T-helper 1 cell (primary cell): ENCODE results near the gene NFKB2.

Source experiments
- DNase-seq, 5 donors: peaks; one replicate each; pipeline ENCODE4 v3.0.0-alpha.2; 2012 to 2020

The NFKB2 gene

DNA sequence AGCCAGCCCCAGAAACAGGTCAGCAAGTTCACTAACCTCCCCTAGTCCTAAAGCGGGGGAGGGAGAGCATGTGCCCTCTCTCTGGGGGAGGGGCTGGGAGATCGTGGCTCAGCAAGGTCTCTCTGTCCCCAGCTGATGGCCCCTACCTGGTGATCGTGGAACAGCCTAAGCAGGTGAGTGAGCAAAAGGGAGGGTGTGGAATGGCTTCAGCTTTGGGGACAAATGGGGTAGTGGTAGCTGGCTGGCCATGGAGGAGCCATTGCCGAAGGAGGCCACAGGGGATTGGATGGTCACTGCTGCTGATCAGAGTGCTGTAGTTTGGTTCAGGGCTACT is 779 bp downstream of the NFKB2 start:
- DNase-seq: no peak

DNA sequence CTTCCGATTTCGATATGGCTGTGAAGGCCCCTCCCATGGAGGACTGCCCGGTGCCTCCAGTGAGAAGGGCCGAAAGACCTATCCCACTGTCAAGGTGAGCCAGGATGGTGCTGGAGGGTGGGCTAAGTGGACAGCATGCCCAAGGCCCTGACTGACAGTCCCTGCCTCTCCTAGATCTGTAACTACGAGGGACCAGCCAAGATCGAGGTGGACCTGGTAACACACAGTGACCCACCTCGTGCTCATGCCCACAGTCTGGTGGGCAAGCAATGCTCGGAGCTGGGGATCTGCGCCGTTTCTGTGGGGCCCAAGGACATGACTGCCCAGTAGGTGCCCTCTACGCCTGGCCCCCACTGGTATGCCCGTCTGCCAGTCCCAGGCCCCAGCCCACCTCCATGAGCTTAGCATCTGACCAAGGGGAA is 1.2 kb downstream of the NFKB2 start:
- DNase-seq: no peak

DNA sequence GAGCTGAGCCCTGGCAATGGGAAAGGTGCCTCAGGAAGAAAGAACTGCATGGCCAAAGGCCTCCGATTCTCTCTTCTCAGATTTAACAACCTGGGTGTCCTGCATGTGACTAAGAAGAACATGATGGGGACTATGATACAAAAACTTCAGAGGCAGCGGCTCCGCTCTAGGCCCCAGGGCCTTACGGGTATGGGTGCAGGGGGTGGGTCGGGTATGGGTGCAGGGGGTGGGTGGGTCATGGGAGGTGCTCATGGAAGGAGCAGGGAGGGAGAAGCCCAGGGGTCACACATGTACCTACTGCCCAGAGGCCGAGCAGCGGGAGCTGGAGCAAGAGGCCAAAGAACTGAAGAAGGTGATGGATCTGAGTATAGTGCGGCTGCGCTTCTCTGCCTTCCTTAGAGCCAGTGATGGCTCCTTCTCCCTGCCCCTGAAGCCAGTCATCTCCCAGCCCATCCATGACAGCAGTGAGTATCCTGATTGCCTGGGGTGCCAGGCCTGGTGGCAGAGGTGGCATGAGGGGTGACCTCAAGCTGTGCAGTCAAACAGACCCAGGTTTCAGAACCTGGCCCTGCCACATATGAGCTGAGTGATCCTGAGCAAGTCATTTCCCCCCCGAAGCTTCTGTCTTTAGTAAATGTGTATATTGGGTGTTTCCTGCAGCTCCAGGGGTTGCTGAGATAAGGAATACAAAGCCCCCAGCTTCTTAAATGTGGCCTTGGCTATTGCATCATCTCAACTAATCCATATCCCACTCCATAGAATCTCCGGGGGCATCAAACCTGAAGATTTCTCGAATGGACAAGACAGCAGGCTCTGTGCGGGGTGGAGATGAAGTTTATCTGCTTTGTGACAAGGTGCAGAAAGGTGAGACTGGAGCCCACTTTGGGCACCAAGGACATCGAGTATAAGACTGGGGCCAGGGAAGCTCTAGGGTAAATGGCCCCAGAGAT is 2.0 kb downstream of the NFKB2 start:
- DNase-seq: no peak

DNA sequence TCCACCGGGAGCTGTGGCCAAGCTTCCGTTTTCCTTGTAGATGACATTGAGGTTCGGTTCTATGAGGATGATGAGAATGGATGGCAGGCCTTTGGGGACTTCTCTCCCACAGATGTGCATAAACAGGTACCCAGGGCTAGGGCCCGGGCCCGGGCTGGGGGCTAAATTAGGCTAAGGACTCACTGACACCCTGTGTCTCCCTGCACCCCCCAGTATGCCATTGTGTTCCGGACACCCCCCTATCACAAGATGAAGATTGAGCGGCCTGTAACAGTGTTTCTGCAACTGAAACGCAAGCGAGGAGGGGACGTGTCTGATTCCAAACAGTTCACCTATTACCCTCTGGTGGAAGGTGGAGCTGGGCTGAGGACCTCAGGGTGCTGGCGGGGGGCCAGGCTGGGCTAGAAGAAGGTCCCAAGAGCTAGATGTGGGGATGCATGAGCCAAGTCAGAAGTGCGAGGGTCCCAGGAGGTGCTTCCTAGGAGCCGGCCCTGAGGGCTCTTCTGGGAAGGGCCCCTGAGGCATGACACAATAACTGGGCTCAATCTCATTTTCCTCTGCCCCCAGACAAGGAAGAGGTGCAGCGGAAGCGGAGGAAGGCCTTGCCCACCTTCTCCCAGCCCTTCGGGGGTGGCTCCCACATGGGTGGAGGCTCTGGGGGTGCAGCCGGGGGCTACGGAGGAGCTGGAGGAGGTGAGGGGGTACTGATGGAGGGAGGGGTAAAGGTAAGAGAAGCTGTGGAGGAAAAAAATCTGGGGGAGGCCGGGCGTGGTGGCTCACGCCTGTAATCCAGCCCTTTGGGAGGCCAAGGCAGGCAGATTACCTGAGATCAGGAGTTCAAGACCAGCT is 2.9 kb downstream of the NFKB2 start:
- no peak for DNase-seq

DNA sequence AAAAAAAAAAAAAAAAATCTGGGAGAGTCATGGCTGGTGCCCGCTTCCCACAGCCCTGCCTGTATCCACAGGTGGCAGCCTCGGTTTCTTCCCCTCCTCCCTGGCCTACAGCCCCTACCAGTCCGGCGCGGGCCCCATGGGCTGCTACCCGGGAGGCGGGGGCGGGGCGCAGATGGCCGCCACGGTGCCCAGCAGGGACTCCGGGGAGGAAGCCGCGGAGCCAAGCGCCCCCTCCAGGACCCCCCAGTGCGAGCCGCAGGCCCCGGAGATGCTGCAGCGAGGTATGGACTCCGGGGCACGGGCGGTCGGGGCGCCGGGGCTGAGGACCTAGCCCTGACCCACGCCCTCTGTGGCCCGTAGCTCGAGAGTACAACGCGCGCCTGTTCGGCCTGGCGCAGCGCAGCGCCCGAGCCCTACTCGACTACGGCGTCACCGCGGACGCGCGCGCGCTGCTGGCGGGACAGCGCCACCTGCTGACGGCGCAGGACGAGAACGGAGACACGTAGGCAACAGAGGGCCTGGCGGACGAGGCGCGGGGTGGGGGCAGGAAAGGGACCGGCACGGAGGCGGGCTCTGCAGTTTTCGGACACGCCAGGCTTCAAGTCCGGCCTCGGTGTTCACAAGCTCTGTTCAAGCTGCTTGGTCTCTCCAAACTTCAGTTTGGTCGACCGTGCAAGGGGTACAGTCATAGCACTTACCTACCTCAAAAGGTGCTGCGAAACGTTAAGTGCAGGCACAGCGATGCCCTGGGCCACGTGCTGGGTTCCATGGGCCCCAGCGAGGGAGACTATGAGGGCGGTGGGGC is 3.9 kb downstream of the NFKB2 start:
- DNase-seq: peak; percentile 73 to 90 (median 83)

DNA sequence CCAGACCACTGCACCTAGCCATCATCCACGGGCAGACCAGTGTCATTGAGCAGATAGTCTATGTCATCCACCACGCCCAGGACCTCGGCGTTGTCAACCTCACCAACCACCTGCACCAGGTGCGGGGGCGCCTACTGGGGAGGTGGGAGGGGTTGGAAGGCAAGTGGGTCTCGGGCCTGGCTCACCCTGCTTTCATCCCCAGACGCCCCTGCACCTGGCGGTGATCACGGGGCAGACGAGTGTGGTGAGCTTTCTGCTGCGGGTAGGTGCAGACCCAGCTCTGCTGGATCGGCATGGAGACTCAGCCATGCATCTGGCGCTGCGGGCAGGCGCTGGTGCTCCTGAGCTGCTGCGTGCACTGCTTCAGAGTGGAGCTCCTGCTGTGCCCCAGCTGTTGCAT is 4.6 kb downstream of the NFKB2 start:
- DNase-seq: no peak

DNA sequence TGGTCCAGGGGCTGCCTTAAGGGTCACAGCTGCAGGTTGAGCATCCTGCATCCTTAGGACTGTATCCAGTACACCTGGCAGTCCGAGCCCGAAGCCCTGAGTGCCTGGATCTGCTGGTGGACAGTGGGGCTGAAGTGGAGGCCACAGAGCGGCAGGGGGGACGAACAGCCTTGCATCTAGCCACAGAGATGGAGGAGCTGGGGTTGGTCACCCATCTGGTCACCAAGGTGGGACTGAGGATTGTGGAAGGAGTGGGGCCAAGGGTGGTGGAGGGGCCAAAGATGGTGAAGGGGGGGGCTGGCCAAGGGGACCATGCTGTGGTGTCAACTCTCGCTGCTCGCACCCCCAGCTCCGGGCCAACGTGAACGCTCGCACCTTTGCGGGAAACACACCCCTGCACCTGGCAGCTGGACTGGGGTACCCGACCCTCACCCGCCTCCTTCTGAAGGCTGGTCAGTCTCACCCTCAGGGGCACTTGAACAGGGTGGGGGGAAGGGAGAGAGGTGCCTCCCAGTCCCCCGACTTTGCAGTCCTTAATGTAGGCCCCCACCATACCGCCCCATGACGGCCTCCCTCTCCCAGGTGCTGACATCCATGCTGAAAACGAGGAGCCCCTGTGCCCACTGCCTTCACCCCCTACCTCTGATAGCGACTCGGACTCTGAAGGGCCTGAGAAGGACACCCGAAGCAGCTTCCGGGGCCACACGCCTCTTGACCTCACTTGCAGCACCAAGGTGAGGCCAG is 5.3 kb downstream of the NFKB2 start:
- no peak for DNase-seq

DNA sequence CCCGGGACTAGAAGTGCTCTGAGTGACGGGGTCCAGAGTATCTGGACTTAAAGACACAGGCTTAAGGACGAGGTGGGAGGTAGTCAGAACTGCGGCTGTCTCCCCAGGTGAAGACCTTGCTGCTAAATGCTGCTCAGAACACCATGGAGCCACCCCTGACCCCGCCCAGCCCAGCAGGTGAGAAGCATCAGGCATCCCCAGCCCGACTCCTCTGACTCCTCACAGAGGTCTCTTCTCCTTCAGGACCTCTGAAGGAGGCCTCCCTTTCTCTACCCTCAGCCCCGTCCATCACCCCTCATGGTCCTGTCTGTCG is 5.8 kb downstream of the NFKB2 start:
- no peak for DNase-seq

DNA sequence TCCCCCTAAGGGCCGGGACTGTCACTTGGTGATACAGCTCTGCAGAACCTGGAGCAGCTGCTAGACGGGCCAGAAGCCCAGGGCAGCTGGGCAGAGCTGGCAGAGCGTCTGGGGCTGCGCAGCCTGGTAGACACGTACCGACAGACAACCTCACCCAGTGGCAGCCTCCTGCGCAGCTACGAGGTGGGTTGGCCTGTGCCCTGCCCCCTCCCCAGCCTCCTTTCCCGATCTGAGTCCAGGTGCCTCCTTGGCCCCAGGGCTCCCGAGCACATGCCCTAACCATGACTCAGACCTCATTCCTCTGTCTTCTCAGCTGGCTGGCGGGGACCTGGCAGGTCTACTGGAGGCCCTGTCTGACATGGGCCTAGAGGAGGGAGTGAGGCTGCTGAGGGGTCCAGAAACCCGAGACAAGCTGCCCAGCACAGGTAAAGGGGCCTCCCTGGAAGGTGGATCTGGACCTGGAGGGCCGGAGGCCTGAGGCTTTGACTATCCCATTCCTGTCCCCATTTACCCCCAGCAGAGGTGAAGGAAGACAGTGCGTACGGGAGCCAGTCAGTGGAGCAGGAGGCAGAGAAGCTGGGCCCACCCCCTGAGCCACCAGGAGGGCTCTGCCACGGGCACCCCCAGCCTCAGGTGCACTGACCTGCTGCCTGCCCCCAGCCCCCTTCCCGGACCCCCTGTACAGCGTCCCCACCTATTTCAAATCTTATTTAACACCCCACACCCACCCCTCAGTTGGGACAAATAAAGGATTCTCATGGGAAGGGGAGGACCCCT is 6.4 kb downstream of the NFKB2 start:
- no peak for DNase-seq

DNA sequence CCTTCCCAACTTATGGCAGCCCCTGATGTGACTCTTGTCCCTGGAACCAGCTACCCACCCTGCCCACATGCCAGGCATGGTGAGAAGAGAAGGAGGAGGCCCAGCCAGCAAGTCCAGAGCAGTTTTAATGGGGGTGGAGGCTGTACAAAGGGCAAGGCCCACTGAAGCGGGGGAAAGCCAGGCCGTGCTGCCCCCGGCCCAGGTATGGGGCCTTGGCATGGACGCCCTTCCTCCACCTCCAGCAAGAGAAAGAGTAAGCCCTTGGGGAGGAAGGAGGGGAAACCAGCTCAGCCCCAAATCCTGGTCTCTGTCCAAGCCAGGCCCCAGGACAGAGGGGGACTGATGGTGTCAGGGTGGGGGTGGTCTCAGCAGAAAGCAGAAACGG is 7.0 kb downstream of the NFKB2 start:
- DNase-seq: no peak

DNA sequence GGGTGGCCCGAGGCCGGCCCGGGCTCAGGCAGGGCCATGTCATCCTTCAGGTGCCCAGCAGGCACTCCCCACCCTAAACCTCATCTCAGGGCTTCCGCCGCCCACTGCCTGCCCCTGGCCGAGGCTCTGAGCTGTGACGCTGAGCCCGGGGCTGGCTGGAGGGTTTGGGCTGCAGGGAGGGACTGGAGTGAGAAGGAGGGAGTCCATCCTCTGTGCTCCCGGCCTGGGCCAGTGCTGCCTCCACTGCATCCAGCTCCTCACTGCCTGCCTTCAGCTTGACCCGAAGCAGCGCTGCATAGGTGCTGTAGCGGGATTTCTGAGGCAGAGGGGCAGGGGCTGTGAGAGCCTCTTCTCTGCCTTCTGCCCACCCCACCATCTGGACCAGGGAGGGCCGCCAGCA is 7.6 kb downstream of the NFKB2 start:
- no peak for DNase-seq

DNA sequence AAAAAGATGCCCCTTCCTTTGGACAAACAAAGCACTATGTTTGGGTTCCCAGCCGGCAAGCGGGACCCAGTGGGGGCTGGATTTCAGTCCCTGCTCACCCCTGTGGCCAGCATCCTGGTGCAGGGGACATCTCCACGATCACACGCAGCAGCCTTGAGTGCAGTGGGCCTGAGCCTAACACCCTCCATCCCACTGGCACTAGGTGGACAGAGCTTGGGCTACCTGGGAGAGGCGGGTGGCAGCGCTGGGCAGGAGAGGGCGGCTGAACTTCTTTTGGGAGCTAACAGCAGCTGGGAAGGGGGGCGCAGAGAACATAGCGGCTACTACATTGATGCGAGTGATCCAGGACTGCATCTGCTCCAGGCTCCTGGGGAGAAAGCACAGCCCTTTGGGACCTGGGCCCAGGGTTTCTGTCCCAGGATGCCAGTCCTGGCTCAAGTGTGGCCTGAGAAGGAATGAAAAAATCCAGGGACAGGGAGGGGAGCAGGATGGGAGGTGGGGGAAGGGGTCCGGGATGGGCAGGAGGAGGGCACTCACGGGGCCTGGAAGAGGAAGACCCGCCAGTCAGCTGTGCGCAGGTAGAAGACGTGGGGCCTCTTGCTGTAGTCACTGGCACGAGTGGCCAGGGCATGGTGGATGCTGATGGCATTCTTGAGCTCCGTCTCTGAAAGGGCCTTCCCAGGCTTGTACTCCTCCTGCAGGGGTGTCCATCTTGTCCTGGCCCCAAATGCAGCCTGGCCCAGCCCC is 9.0 kb downstream of the NFKB2 start:
- DNase-seq: no peak

DNA sequence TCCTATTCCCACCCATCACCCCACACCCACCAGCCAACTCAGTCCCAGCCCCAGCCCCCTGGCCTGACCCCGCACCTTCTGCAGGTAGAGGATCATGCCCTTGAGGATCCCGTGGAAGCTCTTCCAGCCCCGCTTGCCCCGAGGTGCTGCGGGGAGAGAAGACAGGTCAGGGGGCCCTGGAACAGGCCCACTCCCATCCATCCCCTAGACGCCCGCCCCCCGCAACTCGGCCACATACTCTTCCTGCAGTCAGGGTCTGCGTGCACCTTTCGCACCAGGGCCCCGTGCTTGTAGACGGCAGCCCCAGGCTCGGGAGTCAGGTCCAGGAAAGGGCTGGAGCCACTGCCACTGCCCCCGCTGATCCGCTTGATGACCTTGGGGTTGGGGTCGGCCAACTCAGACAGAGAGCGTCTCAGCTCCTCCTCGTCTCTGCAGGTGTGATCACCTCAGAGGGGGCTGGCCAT is 9.6 kb downstream of the NFKB2 start:
- DNase-seq: no peak

DNA sequence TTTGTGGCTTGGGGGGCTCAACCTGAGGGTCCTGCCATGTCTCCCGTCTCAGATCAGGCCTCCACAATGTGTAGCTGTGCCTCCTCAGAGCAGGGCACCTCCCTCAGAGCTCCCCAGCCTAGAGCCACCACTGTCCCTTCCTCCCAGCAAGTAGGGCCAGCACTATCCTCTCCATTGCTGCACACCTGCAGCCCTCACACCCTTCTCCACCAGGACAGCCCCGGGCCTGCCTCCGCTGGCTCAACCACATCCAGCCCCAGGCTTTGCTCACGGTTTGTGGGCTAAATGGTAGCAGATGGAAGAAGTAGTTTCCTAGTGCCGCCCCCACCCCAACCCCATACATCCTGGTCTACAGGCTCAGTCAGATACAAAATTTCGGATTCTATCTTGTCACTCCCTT is 10.1 kb downstream of the NFKB2 start:
- DNase-seq: no peak

DNA sequence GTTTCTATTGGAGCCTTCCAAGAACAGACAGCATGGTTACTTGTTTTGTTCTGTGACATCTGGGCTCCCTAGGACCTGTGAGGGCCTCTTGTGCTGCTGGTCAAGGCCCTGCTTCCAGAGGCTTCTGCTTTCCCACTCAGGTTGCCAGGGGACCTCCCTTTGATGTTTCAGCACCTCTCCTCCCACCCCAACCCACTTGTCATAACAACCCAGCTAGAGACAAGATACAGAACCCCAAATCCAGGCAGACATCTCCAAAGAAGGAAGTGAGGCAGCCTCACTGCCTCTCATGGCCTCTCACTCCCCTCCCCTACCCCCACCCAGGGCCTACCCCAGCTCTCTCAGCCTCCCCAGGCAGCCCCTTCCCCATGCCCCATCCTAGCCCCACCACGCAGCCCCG is 11.3 kb downstream of the NFKB2 start:
- no peak for DNase-seq

DNA sequence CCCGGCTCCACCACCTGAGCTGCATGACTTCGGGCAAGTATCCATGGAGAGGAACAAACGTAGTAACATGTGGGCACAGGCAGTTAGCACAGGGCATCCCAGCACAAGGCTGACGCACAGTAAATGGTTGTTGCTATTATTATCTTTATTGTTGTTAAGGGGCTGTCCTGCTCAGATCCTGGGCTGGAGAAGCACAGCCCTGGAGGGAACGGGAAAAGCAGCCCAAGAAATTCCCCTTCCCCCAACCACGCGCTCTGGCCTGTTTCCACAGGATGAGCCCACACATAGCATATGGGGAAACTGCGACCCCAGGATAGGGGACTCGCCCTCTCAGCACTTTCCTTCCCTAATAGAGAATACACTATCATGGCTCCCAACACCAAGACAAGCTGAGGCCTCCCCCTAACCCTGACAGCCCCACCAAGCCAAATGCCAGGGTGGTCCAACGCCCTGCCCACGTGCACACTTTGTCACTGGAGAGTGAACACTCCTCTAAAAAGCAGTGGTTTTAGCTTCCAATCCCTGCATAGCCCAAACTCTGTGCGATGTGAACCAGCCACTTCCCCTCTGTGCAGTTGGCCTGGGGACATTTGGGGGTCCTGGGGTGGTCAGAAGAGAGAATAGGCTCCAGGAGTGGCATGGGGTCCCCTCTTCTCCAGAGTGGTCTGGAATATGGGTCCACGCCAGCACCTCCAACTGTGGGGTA is 12.1 kb downstream of the NFKB2 start:
- no peak for DNase-seq

DNA sequence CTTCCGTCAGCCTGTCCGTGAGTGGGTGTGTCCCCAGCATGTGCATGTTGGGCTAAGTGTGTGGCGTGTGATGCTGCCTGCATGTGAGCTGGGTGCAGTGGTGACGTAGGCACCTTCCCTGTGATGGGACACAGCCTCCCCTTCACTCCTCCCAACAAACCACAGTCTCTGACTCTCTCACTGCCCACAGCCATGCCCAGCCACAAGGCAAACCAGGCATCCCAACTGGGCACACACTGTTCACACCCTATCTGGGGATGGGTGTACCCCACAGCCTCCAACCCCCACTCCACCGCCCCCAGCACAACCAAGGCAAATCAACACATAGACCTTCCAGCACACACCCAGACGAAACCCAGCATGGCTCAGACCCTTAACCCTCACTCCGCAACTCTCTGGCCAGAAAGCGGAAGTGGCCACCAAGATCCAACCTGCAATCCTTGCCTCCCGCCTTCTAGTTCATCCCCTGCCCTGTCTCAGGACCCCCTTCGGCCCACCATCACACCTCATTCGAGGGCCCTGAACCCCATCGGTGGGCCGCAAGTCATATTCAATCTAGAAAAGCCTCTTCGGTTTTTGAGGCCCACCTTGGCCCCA is 12.7 kb downstream of the NFKB2 start:
- peak in 1 of 5 donors; percentile 11 for DNase-seq

DNA sequence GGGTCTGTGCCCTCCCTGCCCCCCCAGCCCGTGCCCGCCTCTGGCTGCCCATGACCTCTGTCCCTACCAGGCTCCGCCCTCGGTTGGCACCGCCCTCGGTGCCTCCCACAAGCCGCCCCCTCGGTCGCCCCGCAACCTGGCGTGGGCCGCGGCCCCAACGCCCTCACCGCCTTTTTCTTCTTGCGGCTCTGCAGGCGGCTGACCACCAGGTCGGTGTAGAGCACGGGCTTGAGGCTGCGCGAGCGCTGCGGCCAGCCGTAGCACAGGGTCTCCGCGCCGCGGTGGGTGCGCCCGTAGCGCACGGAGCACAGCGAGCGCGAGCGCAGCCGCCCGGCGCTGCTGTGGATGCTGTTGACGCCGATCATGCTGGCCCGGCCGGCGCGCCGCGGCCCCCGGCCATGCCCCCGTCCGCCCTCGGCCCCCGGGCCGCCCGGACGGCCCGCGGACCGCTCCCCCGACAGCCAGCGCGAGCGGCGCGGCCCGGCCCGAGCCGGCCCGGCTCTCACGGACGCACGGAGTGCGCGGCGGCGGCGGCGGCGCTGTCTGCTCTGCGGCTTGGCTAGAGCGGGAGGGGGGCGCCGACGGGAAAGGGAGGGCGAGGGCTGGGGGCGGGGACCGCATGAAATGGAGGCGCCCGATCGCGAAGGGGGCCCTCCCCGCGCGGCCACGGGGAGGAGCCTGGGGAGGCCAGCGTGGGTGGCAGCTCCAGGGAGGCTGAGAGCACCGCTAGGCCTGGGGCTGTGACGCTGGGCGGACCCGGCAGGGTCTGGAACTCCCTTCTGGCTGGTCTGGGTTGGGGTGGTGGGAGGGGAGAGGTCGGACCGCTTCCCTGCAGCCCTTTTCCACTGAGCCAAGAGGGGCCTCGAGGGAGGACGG is 13.5 kb downstream of the NFKB2 start:
- peak; percentile 40 to 67 (median 58) for DNase-seq
